Measurements from ENCODE around the gene CAB39L.

The CAB39L gene

GRCh38 chr13:49288458-49288857, 155.4 kb downstream of the CAB39L start:
- no peak for DNase-seq (ENCODE audit: low read depth in 2 of 2)

GRCh38 chr13:49287995-49288394, 155.9 kb downstream of the CAB39L start:
- DNase-seq (ENCODE audit: low read depth in 2 of 2), result no peak

GRCh38 chr13:49279885-49280284, 164.0 kb downstream of the CAB39L start:
- no peak for DNase-seq (ENCODE audit: low read depth in 2 of 2)

- DNase-seq (ENCODE audit: low read depth in 2 of 2), result no peak
Observed at GRCh38 chr13:49279112-49279511, 164.8 kb downstream of the CAB39L start.

- DNase-seq (ENCODE audit: low read depth in 2 of 2), result no peak
Observed at GRCh38 chr13:49278211-49278610, 165.7 kb downstream of the CAB39L start.

GRCh38 chr13:49272296-49272695, 171.6 kb downstream of the CAB39L start:
- no peak for DNase-seq (ENCODE audit: low read depth in 2 of 2)

GRCh38 chr13:49271264-49271663, 172.6 kb downstream of the CAB39L start:
- DNase-seq (ENCODE audit: low read depth in 2 of 2), result no peak

GRCh38 chr13:49265822-49266221, 178.0 kb downstream of the CAB39L start:
- no peak for DNase-seq (ENCODE audit: low read depth in 2 of 2)

GRCh38 chr13:49262634-49263033, 181.2 kb downstream of the CAB39L start:
- no peak for DNase-seq (ENCODE audit: low read depth in 2 of 2)

- no peak for DNase-seq (ENCODE audit: low read depth in 2 of 2)
Observed at GRCh38 chr13:49259586-49259985, 184.3 kb downstream of the CAB39L start.
